Hepatic stellate cell (primary cell): ENCODE results near the gene NR4A3.

ENCODE experiments used
- DNase-seq: peaks from one replicate; pipeline ENCODE4 v3.0.0; 2011; ENCODE audit warnings: low spot score

Gene NR4A3

DNA sequence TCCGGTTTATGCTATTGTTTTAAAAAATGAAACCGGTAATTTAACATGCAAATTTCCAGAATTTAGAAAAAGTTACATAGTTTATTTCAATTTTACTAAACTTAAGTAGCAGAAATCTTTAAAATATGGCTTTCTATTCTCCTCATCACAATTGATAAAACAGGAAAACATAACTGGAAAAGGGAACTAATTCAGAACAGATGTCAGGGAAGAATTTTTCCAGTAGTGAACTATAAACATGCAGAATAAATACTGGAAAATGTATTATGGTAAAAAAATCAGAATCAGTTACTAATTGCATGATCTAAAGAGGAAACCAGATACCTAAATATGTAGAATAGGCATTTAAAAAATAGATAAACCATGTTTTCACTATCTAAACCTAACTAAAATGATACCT is 7.3 kb upstream of the NR4A3 start:
- DNase-seq: no peak

DNA sequence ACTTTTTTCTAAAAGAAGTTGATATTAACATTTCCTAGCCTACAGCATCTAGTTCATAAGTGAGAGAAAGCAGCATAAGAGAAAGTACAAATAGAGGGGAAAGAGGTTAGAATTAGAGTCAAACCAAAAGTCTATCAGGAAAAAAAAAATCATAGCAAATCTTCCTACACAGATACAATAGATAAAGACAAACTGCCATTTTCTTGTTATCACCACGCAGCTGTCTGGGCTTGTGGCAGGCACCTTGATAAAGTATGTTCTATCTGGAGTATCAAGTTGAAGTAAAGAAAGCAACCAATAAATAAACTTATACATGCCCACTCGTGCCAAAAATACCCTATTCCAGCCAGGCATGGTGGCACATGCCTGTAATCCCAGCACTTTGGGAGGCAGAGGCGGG is 5.3 kb upstream of the NR4A3 start:
- DNase-seq: no peak

DNA sequence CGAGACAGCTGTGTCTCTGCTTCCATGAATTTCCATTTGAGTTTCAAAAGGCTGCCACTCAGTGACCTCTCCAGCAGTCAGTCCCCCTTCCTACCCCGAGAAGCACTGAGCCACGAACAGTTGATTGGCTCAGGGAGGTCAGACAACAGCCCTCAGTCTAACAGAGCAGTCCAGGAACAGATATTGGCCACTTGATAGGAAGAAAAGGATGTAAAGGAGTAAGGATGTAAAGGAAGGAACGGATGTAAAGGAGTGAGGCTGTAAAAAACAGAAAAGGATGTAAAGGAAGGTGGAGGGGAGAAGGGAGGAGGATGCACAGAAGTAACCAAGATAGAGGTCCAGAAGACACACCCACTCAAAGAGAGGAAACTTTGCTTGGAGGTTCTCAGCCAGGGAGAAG is 3.2 kb upstream of the NR4A3 start:
- no peak for DNase-seq

DNA sequence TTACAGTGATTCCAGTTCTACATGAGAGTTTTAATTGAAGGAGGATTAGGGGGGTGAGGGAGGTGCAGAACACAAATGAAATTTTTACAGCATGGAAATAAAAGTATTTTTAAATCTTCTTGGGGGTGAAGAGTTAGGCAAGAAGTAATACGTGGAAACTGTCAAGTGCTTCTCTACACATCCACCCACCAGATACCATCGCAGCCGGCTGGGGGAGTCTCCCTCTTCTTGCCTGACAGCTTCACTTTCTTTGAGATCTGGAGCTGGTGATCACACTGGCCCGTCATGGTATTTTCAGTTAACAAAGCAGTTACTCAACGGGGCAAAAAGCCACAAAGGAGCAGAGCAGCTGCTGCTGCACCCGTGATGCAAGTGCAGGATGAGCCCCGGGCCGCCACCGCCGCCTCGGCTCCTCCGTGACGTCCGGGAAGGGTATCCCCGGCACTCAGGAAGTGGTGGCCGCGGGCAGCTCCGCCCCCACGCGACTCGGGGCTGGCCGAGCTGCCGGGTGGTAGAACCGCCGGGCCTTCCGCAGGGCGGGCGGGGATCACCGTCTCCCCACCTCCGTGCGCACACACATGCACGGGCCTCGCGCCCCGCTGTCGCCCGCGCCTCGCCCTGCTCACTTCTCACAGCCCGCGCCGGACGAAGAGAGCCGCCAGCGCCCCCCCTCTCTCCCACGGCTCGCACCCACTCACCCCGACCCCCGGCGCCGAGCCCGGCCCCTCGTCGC is 2.4 kb upstream of the NR4A3 start:
- peak; percentile 86 for DNase-seq

DNA sequence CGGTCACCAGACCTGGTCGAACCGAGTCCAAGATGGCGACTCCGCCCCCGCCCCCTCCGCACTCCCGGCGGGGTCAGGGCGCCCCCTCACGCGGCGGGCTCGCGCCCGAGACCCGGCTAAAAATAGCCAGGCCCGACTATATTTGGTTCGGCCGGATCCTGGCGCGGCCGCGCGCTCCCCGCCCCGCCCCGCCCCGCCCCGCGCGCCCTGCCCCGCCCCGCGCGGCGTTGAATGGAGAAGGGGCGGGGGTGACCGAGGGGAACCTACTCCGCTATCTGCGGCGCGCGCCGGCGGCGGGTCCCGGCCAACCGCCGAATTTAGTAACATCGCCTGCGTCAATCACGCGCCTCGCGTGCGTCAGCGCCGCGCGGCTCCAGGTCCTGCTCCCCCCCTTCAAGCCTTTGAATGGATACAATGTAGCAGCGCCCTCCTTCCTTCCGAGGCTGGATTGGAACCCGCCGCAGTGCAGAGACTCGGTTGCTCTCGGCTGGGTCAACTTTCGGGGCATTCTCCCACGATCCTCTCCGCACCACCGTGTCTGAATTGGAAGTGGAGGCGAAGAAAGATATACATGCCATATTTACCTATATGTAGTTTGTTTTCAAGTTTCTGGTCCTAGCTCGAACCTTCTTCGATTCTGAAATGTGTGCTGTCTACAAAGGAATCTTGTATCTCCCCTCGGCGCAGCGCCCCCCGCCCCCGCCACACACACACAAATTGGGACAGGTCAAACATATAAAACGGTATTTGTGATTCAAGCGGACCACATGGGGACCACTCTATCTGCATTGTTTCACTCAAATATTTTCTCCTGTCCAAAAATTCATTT is 1.6 kb upstream of the NR4A3 start:
- DNase-seq: peak; percentile 91

DNA sequence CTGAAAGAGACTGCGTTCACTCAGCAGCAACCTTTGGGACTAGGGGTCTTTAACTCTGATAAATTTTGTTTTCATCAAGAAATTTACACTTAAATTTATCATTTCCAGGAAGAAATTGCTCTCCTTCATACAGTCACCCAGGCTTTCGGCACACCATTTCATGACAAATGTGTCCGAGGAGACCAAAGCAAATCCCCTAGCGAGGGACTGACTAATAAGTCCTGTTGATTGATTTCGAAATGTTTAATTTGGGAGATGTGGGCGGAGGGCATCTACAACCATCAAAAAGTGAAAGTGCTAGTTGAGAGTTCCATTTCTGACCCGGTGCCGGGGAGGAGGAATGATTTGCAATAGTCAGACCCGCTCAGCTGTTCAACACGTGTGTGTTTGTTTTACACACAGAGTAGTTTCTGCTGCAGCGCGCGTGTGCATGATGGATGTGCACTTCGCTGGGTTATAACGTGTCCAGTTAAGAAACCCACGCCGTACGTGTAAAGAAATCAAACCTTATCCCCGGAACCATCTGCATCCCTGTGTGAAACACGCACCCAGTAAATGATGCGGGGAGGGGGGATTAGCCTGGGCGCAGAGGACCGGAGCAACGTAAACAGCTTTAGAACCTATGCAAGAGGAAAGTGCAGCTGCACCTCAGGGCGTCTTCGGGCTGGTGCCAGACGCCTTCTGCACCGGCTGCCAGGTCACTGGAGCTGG is 845 bp upstream of the NR4A3 start:
- DNase-seq: peak; percentile 58

DNA sequence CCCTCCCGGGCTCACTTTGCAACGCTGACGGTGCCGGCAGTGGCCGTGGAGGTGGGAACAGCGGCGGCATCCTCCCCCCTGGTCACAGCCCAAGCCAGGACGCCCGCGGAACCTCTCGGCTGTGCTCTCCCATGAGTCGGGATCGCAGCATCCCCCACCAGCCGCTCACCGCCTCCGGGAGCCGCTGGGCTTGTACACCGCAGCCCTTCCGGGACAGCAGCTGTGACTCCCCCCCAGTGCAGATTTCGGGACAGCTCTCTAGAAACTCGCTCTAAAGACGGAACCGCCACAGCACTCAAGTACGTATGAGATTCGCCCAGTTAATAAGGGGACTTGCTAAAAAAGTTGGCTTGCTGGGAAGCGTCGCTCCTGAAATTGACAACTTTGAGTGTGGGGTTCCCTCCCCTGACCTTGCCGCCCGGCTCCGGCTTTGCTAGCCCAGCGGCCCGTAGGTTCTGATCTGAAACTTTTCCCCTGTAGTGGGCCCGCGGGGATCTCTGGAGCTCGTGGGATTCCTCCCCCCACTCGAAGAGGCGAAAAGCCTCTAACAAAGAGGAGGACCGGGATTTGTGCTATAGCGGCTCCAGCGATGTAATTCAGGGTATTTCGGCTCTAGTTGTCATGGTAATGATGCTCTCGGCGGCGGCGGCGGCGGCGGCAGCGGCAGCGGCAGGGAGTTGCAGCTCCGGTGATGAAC is 572 bp downstream of the NR4A3 start:
- DNase-seq: peak; percentile 66

DNA sequence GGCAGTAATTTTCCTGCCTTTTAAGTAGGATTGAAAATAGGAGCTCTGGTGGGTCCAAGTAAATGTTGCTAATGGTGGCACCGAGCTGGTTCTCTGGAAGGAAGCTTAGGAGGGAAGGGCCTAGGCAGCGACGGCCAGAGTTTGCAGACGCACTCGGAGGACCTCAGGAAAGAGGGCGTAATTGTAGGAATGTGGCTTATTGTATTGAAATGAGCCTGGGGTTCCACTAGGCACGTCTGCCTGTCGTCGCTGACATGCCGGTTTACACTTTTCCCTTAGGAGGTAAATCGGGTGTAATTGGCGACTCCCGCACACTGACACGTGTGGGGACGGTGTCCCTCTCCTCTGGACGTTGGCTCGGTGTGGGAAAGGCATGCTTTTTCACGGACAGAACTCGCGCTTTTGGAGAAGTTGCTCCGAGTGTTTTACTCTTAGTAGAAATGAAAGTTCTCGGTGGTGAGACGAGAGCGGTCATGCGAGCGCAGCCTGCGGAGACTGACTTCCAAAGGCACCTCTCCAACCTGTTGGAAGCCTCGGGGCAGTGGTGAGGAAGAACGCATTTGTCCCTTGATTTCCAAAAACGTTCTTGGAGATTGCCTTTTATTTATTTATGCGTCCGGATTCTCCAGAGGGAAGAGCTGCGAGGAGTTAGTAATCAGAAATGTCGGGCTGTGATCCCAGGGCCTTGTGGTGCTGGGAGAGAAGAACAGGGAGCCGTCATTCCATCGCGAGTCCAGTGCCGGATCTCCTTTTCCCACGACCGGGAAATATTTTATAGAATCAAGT is 1.3 kb downstream of the NR4A3 start:
- peak; percentile 72 for DNase-seq

DNA sequence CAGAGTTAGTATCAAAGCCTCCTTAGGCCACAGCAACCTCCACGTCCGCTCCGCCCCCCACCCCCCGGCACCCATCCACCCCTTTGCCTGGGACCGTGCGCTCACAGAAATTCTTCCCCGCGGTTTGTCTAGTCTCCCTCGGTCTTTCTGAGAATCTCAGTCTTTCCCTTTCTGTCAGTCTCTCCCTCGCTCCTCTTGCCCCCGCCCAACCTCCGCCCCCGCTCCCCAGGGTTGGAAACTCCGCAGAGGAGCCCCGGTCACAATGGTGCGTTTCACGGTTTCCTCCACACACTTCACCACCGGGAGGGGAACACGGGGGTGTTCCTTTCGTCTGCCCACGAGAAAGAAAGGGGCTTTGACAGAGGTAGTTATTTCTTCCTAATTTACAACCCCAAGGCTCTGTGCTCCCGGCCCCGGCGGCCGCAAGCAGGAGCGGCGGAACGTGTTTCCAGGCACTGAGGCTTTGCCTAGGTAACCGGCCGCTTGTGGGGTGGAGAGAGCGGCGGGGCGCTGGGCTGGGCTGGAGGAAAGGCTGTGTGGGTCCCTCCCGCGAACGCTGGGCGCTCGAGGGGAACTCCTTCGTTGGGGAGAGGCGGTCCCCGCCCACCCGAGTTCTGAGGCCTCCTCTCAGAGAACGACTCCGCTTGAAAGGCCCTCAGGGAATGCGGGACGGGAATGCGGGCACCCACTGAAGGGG is 2.1 kb downstream of the NR4A3 start:
- peak; percentile 60 for DNase-seq

DNA sequence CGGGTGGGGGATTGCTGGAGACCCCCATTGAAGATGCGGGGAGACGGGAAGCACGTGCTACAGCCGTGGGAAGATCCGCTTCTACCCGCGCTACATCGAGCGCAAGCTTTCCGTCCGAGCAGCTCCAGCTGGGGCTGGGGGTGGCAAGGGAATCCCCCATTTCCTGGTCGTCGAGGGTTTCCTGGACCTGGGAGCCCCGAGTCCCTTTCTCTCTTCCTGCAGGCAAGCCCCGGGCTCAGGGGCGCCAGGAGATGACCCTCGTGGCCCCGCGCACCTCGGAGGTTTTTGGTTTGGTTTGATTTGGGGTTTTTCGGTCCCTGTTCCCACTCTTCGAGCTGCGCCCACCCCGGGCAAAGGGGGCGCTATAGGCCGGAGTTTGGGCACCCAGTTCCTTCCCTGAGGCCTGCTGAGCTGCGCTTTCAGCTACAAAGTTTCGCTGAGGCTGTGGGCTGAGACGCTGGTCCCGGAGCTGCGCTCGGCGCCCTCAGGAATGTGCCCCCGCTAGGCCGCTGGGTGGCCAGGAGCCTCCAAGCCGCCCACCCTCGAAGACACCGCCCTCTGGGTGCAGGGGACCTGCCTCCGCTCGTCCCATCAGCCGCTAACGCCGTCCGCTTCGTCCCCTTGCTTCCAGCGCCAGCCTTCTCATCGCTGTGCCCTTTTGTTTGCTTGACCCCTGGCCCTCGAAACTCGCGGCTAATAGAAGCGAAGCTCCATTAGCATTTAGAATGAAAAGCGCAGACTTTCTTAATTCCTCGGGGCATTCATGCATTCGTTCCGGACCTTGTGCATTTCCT is 2.9 kb downstream of the NR4A3 start:
- DNase-seq: peak; percentile 47

DNA sequence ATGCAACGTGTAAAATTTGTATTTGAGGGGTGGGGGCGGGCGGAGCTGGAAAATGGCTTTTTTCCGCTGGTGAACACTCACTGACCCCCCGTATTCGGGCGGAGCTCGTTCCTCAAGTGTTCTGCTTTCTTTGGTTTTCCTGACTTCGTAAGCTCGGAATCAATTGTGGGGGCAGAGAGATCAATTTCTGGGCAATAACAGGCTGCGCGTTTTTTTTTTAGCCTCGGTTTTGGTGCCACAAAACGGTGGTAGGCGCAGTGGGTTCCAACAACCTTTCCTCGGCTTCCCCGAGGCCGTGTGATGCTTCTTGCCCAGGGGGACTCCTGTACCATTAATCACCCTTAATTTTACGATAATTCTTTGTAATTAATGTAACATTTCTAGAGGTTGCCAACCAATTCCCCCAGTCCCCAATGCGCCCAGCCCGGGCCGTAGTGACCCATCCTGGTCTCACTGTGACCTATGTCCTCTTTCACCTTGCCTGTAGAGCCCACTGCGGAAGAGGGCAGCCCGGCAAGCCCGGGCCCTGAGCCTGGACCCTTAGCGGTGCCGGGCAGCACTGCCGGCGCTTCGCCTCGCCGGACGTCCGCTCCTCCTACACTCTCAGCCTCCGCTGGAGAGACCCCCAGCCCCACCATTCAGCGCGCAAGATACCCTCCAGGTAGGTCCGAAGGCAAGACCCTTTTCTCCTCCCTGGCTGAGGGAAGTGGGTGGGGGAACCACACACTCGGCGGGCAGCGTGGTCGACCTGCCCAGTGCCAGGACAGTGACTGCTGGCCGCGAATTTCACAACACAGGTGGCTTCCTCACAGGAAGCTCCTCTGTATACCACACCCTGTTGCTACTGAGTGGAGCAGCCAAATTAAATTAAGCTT is 3.7 kb downstream of the NR4A3 start:
- DNase-seq: no peak

DNA sequence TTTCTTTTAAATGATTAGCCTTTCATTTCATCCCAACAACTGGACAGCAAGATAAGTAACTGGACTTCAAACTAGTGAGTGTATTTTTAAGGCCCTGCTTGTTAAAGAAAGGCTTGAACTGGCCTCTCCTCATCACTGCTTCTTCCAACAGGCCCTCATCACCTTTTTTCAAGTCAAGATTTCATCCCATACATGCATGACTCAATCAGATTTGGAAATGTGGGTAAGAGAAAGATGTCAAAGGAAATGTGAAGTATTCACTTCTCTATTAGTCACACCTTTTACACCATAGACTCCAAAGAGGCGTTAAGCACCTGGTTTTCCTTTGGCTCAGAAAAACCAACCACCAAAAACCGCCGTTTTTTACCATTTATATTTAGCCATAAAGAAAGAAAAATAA is 4.9 kb downstream of the NR4A3 start:
- DNase-seq: no peak

DNA sequence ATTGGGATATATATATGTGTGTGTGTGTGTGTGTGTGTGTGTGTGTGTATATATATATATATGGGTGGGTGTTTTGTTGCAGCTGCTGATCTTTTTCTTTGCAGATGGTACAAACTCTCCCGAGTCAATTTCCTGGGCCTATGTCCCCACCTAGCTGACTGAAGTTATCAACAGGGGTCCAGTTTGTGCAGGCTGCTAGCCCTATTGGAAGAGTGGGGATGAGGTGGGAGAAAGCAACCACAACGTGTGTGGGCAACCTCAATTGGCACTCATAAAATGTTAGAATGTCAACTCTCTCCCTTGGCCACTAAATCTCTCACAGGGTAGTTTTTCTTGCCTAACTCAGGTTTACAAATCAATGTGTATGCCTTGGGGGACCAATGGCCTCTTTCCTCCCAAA is 5.6 kb downstream of the NR4A3 start:
- no peak for DNase-seq

DNA sequence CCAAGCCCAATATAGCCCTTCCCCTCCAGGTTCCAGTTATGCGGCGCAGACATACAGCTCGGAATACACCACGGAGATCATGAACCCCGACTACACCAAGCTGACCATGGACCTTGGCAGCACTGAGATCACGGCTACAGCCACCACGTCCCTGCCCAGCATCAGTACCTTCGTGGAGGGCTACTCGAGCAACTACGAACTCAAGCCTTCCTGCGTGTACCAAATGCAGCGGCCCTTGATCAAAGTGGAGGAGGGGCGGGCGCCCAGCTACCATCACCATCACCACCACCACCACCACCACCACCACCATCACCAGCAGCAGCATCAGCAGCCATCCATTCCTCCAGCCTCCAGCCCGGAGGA is 6.3 kb downstream of the NR4A3 start:
- no peak for DNase-seq

DNA sequence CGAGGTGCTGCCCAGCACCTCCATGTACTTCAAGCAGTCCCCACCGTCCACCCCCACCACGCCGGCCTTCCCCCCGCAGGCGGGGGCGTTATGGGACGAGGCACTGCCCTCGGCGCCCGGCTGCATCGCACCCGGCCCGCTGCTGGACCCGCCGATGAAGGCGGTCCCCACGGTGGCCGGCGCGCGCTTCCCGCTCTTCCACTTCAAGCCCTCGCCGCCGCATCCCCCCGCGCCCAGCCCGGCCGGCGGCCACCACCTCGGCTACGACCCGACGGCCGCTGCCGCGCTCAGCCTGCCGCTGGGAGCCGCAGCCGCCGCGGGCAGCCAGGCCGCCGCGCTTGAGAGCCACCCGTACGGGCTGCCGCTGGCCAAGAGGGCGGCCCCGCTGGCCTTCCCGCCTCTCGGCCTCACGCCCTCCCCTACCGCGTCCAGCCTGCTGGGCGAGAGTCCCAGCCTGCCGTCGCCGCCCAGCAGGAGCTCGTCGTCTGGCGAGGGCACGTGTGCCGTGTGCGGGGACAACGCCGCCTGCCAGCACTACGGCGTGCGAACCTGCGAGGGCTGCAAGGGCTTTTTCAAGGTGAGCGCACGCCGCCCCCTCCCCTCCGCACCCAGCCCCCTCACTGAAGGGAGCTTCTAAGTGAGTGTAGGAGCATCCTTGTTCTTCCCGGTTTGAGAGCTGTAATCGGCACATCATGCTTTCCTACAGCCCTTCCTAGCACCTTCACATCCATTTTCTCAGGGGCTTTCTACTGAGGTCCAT is 6.9 kb downstream of the NR4A3 start:
- no peak for DNase-seq

DNA sequence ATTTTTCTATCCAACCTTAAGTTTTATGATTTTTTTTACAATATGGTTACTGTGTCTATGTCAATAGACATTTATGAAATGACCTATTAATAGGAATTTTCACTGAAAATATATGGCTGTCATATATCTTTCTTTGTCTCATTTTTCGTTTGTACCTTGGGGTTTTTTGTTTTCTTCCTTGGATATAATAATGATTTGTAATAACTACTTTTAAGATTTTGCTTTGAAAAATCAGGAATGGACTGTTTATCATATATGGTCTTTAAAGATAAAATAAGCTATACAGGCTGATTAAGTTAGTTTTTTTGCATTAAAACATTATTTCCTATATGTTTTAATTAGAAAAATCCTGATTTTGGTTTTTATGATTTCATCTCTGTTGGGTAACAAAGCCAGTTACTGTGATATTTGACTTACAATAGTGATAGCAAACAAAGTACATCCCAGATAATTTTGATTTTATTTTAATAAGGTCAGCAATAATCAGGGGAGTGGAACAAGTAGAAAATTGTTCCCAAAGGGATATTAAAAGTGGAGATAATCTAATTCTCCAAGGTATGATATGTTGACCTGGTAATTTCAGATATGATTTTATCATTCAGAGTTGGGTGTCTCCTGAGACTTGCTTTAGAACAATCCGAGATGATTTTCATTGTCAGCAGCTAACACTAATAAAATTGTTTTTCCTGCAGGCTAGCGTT is 10.3 kb downstream of the NR4A3 start:
- DNase-seq: no peak

DNA sequence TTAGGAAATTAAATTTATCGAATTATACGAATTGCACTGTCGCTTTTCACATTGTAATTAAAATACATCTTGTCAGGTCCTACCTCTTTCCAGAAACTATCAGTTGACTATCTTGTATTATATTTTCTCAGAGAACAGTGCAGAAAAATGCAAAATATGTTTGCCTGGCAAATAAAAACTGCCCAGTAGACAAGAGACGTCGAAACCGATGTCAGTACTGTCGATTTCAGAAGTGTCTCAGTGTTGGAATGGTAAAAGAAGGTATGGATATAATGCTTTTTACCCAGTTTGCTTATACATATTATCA is 10.8 kb downstream of the NR4A3 start:
- no peak for DNase-seq

DNA sequence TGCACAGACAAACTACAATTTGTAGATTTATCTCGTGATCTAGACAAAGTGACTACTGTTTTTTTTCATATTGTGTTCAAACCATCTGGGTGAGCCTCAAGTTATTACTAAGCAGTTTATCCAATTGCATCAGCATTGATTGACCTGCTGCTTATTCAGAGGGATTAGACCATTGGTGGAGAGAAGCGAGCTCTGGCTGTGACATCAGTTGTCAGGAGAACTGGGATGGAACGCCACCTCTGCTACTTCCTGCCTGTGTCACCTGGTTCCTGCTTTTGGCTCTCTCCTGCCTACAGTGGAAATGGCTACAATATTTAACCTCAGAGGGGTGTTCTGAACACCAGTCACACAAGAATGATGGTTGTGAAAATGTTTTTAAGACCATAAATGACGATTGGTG is 12.1 kb downstream of the NR4A3 start:
- DNase-seq: no peak
